Heart left ventricle (tissue), 13 donors: ENCODE measurements around the gene PARD3.

Source experiments
- CTCF ChIP-seq, 12 donors: fragments of 200-600 bp; sonication (generic) in 4 of 12; IDR thresholded peaks; one replicate each; pipeline versions ENCODE4 v1.5.0 to v1.8.0; 2018 to 2022; ENCODE audit warnings: antibody characterized with exemption in 12 of 12, mild to moderate bottlenecking in 5 of 12
- POLR2A ChIP-seq, 2 donors: fragments of 450-650 bp; IDR thresholded peaks; one replicate each; pipeline ENCODE4 v1.6.1; 2017; ENCODE audit warnings: antibody characterized with exemption in 2 of 2, mild to moderate bottlenecking in 2 of 2, moderate library complexity in 2 of 2
- donor health status: ischemic (EF 13 %, LVEDD 7.1; RV severe dilation, severe dysfunction).
- donor health status: DM: no; HTN: yes; CAD: no.
- donor health status: DM: no; HTN: no; CAD: no.
- donor health status: ischemic (EF 25% LVEDD 6.9; RV normal size, moderate dysfunction).
- donor health status: ischemic (EF 25% LVEDD 5.7; RV mildly dilated, moderate dysfunction).
- donor health status: ischemic (EF 35%, LVEDD 5.7; RV mildly dilated, moderate dysfunction).
- donor health status: nonischemic (EF 11% LVEDD 7.7; RV severe dilation, severe dysfunction).
- donor health status: DM: yes; HTN: yes; CAD: no.
- donor health status: PGD.
- donor health status: ischemic (EF 29% LVEDD 5.4; RV normal size, mild dysfunction).
- donor health status: nonischemic (EF 23%, LVEDD 6.1; RV moderate dilation, normal function).

GRCh38 chr10:34613491-34613890 is 201.6 kb downstream of the PARD3 start:
- TF ChIP-seq CTCF (IDR thresholded peaks at IDR 0.05) (no peak), POLR2A (IDR thresholded peaks at IDR 0.05) (no peak)
